Measurements from ENCODE around the gene FAF2. TPM values are rescaled to one million over a fixed set of nuclear protein-coding genes. Genes with fewer than 3 reads are reported as not detected.
"Not testable (repeated sequence)": the region's sequence is repeated elsewhere in the genome, so short reads cannot be mapped to it uniquely, and the experiment has no call there.

The FAF2 gene, protein sequence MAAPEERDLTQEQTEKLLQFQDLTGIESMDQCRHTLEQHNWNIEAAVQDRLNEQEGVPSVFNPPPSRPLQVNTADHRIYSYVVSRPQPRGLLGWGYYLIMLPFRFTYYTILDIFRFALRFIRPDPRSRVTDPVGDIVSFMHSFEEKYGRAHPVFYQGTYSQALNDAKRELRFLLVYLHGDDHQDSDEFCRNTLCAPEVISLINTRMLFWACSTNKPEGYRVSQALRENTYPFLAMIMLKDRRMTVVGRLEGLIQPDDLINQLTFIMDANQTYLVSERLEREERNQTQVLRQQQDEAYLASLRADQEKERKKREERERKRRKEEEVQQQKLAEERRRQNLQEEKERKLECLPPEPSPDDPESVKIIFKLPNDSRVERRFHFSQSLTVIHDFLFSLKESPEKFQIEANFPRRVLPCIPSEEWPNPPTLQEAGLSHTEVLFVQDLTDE
- 10 to 100 TPM; 11.0 to 16.3 (median 13.3) TPM for polyA plus RNA-seq (ENCODE audit: low read depth in 6 of 6)

DNA sequence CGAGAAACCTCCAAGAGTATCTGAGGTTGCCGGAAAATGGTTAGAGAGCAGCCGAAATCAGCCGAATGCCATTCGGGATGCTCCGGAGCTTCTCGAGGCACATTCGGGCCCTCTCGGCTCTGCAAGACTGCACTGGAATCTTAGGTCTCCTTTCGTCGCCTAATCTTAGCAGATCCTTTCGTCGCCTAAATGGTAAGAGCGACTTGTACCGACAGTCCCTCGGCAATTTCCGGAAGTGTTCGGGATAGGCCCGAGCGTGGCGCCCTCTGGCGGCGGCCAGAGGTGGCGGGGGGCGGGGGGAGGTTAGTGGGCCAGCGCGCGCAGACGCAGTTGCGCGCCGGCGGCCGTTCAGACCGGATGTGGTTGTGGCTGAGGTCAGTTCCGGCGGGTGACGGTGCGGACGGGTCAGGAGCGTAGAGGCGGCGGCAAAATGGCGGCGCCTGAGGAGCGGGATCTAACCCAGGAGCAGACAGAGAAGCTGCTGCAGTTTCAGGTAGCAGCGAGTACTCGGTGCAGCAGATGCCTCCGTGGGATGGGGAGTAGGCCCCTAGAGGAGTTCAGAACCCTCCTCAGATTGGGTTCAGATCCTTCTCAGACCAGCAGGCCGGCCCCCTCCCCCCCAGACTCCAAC is at the start of gene FAF2:
Gene FAF2 (plus strand): TSS at position 408 of the 631 bp plus-strand sequence. CDS start 23 bp downstream, at position 431.
- Mint-ChIP-seq H3K27ac (peak within 1 kb of the TSS; percentile 99 to 100 (median 99)), H3K4me3 (peak within 1 kb of the TSS; percentile 85 to 100 (median 98)), H3K27me3 (no peaks in the 10 kb centered on the region), H3K9me3 (no peaks in the 10 kb centered on the region), H3K4me1 (peaks cover 18 to 44% (median 36%) of the 10 kb centered on the region in 3 donors), H3K36me3 (no peaks in the 10 kb centered on the region)
- ATAC-seq (ENCODE audit: low read depth in 2 of 2) (peak; percentile 89 to 90), DNase-seq (peak; percentile 100)

GRCh38 chr5:176400382-176401156 is 47.6 kb upstream of the FAF2 start:
- H3K4me3 Mint-ChIP-seq, result no peak overlapping the region
- DNase-seq, result no peak
- peaks cover 0 to 4% of the 10 kb centered on the region in 2 donors for H3K36me3 Mint-ChIP-seq
- peaks cover 0 to 1% (median 0%) of the 10 kb centered on the region in 7 donors for H3K9me3 Mint-ChIP-seq
- ATAC-seq (ENCODE audit: low read depth in 2 of 2), result no peak
- no peaks in the 10 kb centered on the region for H3K27me3 Mint-ChIP-seq
- H3K27ac Mint-ChIP-seq, result peak overlapping the region in 1 of 6 donors; percentile 90
- H3K4me1 Mint-ChIP-seq, result no peaks in the 10 kb centered on the region

DNA sequence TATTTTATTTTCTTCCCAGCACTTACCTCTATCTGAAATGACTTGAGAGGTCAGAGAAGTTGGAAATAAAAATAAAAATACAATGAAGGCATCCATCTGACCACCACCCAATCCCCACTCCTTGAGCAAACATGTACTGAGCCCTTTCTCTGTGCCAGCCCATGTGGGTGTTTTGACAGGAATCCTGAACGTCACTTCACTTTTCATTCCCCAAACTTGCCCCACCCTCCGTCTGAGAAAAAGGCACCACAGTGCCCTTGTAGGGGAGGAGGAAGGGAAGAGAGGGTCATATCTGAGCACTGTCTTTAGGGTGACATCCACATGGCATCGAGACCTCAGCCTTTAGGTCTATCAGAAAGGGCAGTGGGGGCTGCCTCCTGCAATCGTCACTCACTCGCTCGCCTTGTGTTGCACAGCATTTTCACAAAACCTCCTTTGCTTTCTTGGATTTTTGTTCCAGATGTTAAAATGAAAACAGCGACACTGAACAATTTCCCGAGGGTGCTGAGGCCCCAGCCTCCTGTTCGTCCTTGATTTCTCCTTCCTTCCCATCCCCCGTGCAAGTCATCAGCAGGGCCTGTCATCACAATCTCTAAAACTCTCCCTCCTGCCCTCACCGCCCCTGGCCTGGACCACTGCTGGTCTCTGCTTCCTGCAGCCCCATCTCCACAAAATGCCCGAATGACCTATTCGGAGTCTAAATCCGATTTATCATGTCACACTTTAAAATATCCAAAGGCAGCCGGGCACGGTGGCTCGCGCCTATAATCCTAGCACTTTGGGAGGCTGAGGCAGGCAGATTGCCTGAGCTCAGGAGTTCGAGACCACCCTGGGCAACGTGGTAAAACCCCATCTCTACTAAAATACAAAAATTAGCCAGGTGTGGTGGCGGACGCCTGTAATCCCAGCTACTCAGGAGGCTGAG is 46.6 kb upstream of the FAF2 start:
- no peak overlapping the region for H3K4me3 Mint-ChIP-seq
- H3K4me1 Mint-ChIP-seq, result no peaks in the 10 kb centered on the region
- no peak for DNase-seq
- no peak for ATAC-seq (ENCODE audit: low read depth in 2 of 2)
- peaks cover 4 to 9% of the 10 kb centered on the region in 2 donors for H3K36me3 Mint-ChIP-seq
- H3K27me3 Mint-ChIP-seq, result no peaks in the 10 kb centered on the region
- H3K9me3 Mint-ChIP-seq, result peaks cover 0 to 1% (median 0%) of the 10 kb centered on the region in 7 donors
- peak overlapping the region in 2 of 6 donors; percentile 78 to 86 for H3K27ac Mint-ChIP-seq

GRCh38 chr5:176405656-176406435 is 42.3 kb upstream of the FAF2 start:
- peaks cover 0 to 1% (median 0%) of the 10 kb centered on the region in 7 donors for H3K9me3 Mint-ChIP-seq
- DNase-seq (no peak), ATAC-seq (ENCODE audit: low read depth in 2 of 2) (no peak)
- peaks cover 9 to 11% of the 10 kb centered on the region in 2 donors for H3K36me3 Mint-ChIP-seq
- H3K4me1 Mint-ChIP-seq, result peaks cover 0 to 3% (median 2%) of the 10 kb centered on the region in 3 donors
- H3K4me3 Mint-ChIP-seq, result no peak overlapping the region
- H3K27me3 Mint-ChIP-seq, result no peaks in the 10 kb centered on the region
- H3K27ac Mint-ChIP-seq, result peak overlapping the region in 2 of 6 donors; percentile 60 to 79

DNA sequence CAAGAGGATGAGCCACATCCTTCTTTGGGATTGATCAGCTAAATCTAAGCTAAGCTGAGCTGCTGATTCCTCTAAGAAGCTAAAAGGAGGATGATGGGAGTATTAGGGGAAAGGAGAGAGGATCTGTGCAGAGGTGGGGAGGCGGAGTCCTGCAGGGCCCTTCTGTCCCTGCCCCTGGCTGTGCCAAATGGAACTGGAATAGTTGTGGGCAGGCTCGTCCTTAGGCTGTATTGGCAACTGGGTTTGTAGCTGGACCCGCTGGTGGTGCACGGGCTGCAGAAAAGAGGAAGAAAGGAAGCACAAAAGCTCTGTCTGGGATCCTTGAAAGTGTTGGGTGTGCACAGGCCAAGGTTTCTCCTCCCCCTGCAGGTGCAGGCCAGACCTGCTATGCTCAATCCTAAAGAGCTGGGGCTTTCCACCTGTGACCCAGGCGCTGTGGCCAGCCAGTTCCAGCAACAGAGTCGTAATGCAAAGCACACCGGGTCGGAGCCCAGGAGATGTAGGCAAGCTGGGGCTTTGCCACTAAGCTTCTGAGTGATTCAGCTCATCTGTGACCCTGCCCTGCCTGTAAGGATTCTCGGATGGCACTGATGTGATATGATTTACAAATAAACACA is 41.6 kb upstream of the FAF2 start:
- H3K4me1 Mint-ChIP-seq, result peaks cover 0 to 10% (median 9%) of the 10 kb centered on the region in 3 donors
- H3K9me3 Mint-ChIP-seq, result peaks cover 0 to 1% (median 0%) of the 10 kb centered on the region in 7 donors
- DNase-seq, result no peak
- peak overlapping the region in 1 of 6 donors; percentile 79 for H3K27ac Mint-ChIP-seq
- H3K4me3 Mint-ChIP-seq, result no peak overlapping the region
- no peaks in the 10 kb centered on the region for H3K27me3 Mint-ChIP-seq
- peaks cover 9 to 11% of the 10 kb centered on the region in 2 donors for H3K36me3 Mint-ChIP-seq
- no peak for ATAC-seq (ENCODE audit: low read depth in 2 of 2)

DNA sequence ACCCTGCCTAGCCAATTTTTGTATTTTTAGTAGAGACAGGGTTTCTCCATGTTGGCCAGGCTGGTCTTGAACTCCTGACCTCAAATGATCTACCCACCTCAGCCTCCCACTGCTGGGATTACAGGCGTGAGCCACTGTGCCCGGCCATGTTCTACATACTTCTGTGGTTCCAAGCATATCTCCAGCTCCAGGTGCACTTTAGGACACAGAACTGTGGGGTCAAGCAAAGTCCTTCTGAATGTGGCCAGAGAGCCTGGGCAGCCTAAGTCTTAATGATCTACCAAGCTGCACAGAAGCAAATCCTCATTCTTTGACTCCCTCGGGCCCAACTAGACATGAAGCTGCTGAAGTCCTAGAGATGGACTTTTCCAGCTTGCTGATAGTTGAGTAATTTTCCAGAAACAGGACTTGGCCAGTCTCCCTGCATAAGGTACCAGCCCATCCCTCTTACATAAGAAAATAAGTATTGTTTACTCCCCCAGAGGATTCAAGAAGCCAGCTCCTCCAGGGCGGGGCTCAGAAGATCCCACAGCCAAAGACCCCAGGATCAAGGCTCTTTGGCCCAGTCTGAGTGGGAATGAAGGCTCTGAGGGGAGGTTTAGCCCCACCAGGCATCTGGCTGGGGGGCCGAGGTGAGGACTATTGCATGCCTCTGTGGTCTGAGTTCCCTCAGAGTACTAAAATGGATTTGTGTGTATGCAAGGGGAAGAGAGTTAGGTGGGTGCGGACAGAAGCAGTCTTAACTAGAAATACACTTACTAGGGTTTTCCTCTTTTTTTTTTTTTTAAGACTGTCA is 40.5 kb upstream of the FAF2 start:
- peak overlapping the region in 1 of 8 donors; percentile 10 for H3K4me3 Mint-ChIP-seq
- H3K9me3 Mint-ChIP-seq, result peaks cover 0 to 1% (median 0%) of the 10 kb centered on the region in 7 donors
- H3K36me3 Mint-ChIP-seq, result peaks cover 8 to 9% of the 10 kb centered on the region in 2 donors
- H3K4me1 Mint-ChIP-seq, result peaks cover under 1 to 19% (median 11%) of the 10 kb centered on the region in 3 donors
- no peak for ATAC-seq (ENCODE audit: low read depth in 2 of 2)
- peak overlapping the region in 1 of 6 donors; percentile 16 for H3K27ac Mint-ChIP-seq
- DNase-seq, result no peak
- no peaks in the 10 kb centered on the region for H3K27me3 Mint-ChIP-seq

- H3K27me3 Mint-ChIP-seq, DNase-seq: not testable (repeated sequence)
Observed at GRCh38 chr5:176408252-176408573, 40.0 kb upstream of the FAF2 start.

DNA sequence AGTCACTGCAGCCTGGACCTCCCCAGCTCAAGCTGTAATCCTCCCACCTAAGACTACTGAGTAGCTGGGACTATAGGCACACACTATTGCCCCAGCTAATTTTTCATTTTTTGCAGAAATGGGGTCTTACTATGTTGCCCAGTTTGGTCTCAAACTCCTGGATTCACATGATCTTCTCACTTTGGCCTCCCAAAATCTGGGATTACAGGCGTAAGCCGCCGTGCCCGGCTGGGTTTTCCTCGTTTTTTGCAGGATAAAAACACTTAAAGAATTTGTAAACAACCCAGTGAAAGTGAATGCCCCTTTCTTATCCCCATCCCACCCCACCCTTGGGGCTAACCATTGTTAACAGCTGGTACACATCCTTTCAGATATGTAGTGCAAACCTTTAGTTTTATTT is 39.6 kb upstream of the FAF2 start:
- H3K36me3 Mint-ChIP-seq, result peaks cover 7 to 9% of the 10 kb centered on the region in 2 donors
- DNase-seq (no peak), ATAC-seq (ENCODE audit: low read depth in 2 of 2) (no peak)
- no peak overlapping the region for H3K4me3 Mint-ChIP-seq
- H3K4me1 Mint-ChIP-seq, result peaks cover 9 to 26% (median 16%) of the 10 kb centered on the region in 3 donors
- peaks cover 0 to 1% (median 0%) of the 10 kb centered on the region in 7 donors for H3K9me3 Mint-ChIP-seq
- no peak overlapping the region for H3K27ac Mint-ChIP-seq
- H3K27me3 Mint-ChIP-seq, result no peaks in the 10 kb centered on the region

More at GRCh38 chr5:176408252-176408573, 40.0 kb upstream of the FAF2 start:
- Mint-ChIP-seq H3K4me3 (peak overlapping the region in 1 of 8 donors; percentile 10), H3K4me1 (peaks cover 6 to 24% (median 16%) of the 10 kb centered on the region in 3 donors)
- H3K36me3 Mint-ChIP-seq; ATAC-seq (ENCODE audit: low read depth in 2 of 2); H3K9me3 Mint-ChIP-seq; H3K27ac Mint-ChIP-seq: not testable (repeated sequence)

DNA sequence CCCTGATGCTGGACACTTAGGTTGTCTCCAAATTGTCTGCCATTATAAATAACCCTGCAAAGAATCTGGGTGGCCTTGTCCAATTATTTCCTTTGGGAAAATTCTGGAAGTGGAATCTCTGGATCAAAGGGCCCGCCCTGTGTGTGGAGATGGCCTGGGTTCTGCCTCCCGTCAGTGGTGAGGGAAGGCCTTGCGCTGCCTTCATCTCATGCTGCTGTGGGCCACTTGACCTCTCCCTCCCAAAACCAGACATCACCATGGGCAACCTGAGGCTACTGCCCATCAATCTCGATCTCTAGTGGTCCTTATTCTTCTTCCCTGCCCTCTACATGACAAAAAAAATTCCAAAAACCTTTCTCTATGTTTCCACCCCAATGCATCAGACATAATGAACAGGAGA is 38.4 kb upstream of the FAF2 start:
- H3K27me3 Mint-ChIP-seq, result no peaks in the 10 kb centered on the region
- no peak overlapping the region for H3K27ac Mint-ChIP-seq
- peaks cover 0 to under 1% (median 0%) of the 10 kb centered on the region in 7 donors for H3K9me3 Mint-ChIP-seq
- peaks cover 7 to 9% of the 10 kb centered on the region in 2 donors for H3K36me3 Mint-ChIP-seq
- peaks cover 20 to 38% (median 20%) of the 10 kb centered on the region in 3 donors for H3K4me1 Mint-ChIP-seq
- ATAC-seq (ENCODE audit: low read depth in 2 of 2) (no peak), DNase-seq (no peak)
- H3K4me3 Mint-ChIP-seq, result no peak overlapping the region

DNA sequence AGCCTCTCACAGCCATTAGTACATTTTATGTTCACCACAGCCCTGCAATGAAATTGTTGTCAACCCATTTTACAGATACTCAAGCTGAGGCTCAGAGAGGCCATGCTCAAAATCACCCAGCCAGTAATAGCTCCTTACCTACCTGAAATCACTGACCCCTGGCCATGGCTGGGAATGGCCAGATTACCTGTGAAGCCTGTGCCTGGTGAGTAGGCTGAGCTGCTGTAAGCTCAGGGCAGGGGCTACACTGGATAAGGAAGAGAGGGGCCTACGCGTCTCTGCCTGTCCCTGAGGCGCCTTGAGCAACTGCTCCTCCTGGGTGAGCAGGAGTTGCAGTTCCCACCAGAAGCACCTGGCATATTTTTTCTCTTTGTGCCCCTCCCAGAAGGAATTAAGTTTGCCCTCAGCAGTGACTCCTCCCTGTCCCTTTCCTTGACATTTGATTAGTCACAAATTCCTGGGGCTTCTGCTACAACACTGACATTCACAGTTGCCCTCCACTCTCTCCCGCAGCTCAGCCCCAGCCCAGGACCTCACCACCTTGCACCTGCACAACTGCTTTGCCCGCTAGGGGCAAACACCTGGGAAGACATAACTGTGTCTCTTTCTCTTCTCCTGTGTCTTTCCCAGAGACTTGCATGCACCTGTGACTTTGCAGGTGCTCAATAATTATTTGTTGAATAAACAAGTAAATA is 37.6 kb upstream of the FAF2 start:
- Mint-ChIP-seq H3K36me3 (peaks cover 7 to 9% of the 10 kb centered on the region in 2 donors), H3K27ac (peak overlapping the region in 1 of 6 donors; percentile 20), H3K4me1 (peaks cover 20 to 45% (median 29%) of the 10 kb centered on the region in 3 donors), H3K4me3 (no peak overlapping the region), H3K9me3 (no peaks in the 10 kb centered on the region), H3K27me3 (no peaks in the 10 kb centered on the region)
- DNase-seq, result no peak
- ATAC-seq (ENCODE audit: low read depth in 2 of 2), result no peak
